ENCODE measurements around the gene MEN1. TPM values are rescaled to one million over a fixed set of nuclear protein-coding genes. Genes with fewer than 3 reads are reported as not detected.

The MEN1 gene
- polyA plus RNA-seq, 1 donor (not counting 4 experiments of a cell fraction or from before 2014, with no cell fraction given) = 14.2 TPM

- dilution Hi-C loops (cut with MboI; ENCODE audit: extremely low pct_ligation_motif_present, low sequenced_read_pairs) = no loop called here
- H3K36me3 ChIP-seq (ENCODE audit: control insufficient read depth in 2 of 2, extremely low read depth in 1 of 2, insufficient read depth in 2 of 2, low read length in 2 of 2) = peaks cover 16 to 17% of the 10 kb centered on the region in 2 experiments
- H3K4me3 ChIP-seq (ENCODE audit: control insufficient read depth in 2 of 3, extremely low read depth in 1 of 3, insufficient read depth in 2 of 3, low read depth in 1 of 3, low read length in 3 of 3) = peak overlapping the region in 2 of 3 experiments; percentile 38 to 85
- H3K4me2 ChIP-seq (ENCODE audit: control insufficient read depth, extremely low read depth, insufficient read depth, low read depth, low read length) = peak overlapping the region; percentile 99
- no peaks in the 10 kb centered on the region for H3K9me3 ChIP-seq (ENCODE audit: control insufficient read depth, low read depth, low read length)
- no peaks in the 10 kb centered on the region for H4K20me1 ChIP-seq (ENCODE audit: control insufficient read depth, extremely low read depth, insufficient read depth, low read length)
- FAIRE-seq = no peak
- no peak for TF ChIP-seq CTCF (optimal IDR thresholded peaks at IDR 0.05 in 1 of 3, IDR thresholded peaks at IDR 0.05 in 1 of 3, conservative IDR thresholded peaks at IDR 0.05 in 1 of 3; ENCODE audit: extremely low read depth in 1 of 3, insufficient read depth in 2 of 3, low read length in 3 of 3)
- no peak for TF ChIP-seq EZH2 (IDR thresholded peaks at IDR 0.05; ENCODE audit: low read length)
- H2AFZ ChIP-seq (ENCODE audit: control insufficient read depth, low read length) = peak overlapping the region; percentile 58
- no peaks in the 10 kb centered on the region for H3K27me3 ChIP-seq (ENCODE audit: control insufficient read depth, extremely low read depth, insufficient read depth, low read length)
- H3K9me1 ChIP-seq (ENCODE audit: control insufficient read depth, extremely low read depth, insufficient read depth, low read length) = no peaks in the 10 kb centered on the region
- H3K9ac ChIP-seq (ENCODE audit: control insufficient read depth, extremely low read depth, insufficient read depth, low read length) = peak overlapping the region; percentile 82
- no peak for DNase-seq (ENCODE audit: low read depth, low spot score)
- peaks cover 13% of the 10 kb centered on the region for H3K79me2 ChIP-seq (ENCODE audit: control insufficient read depth, insufficient read depth, low read length)
- H3K27ac ChIP-seq (ENCODE audit: control insufficient read depth, insufficient read depth, low read length) = peak overlapping the region; percentile 93
- peaks cover 33% of the 10 kb centered on the region for H3K4me1 ChIP-seq (ENCODE audit: control insufficient read depth, extremely low read depth, insufficient read depth, low read length)
These were observed 32.0 kb upstream of the MEN1 start for GRCh38 chr11:64842366-64842759.

- H3K9ac ChIP-seq (ENCODE audit: control insufficient read depth, extremely low read depth, insufficient read depth, low read length) = peak overlapping the region; percentile 82
- peaks cover 13% of the 10 kb centered on the region for H3K79me2 ChIP-seq (ENCODE audit: control insufficient read depth, insufficient read depth, low read length)
- H3K9me3 ChIP-seq (ENCODE audit: control insufficient read depth, low read depth, low read length) = no peaks in the 10 kb centered on the region
- DNase-seq (ENCODE audit: low read depth, low spot score) (no peak), FAIRE-seq (no peak)
- H3K36me3 ChIP-seq (ENCODE audit: control insufficient read depth in 2 of 2, extremely low read depth in 1 of 2, insufficient read depth in 2 of 2, low read length in 2 of 2) = peaks cover 16 to 17% of the 10 kb centered on the region in 2 experiments
- no peaks in the 10 kb centered on the region for H4K20me1 ChIP-seq (ENCODE audit: control insufficient read depth, extremely low read depth, insufficient read depth, low read length)
- peak overlapping the region; percentile 93 for H3K27ac ChIP-seq (ENCODE audit: control insufficient read depth, insufficient read depth, low read length)
- H3K9me1 ChIP-seq (ENCODE audit: control insufficient read depth, extremely low read depth, insufficient read depth, low read length) = no peaks in the 10 kb centered on the region
- H3K27me3 ChIP-seq (ENCODE audit: control insufficient read depth, extremely low read depth, insufficient read depth, low read length) = no peaks in the 10 kb centered on the region
- peaks cover 28% of the 10 kb centered on the region for H3K4me1 ChIP-seq (ENCODE audit: control insufficient read depth, extremely low read depth, insufficient read depth, low read length)
- H3K4me2 ChIP-seq (ENCODE audit: control insufficient read depth, extremely low read depth, insufficient read depth, low read depth, low read length) = peak overlapping the region; percentile 99
- no peak overlapping the region for H2AFZ ChIP-seq (ENCODE audit: control insufficient read depth, low read length)
- peak overlapping the region in 1 of 3 experiments; percentile 15 for H3K4me3 ChIP-seq (ENCODE audit: control insufficient read depth in 2 of 3, extremely low read depth in 1 of 3, insufficient read depth in 2 of 3, low read depth in 1 of 3, low read length in 3 of 3)
- dilution Hi-C loops (cut with MboI; ENCODE audit: extremely low pct_ligation_motif_present, low sequenced_read_pairs) = no loop called here
- TF ChIP-seq CTCF (optimal IDR thresholded peaks at IDR 0.05 in 1 of 3, IDR thresholded peaks at IDR 0.05 in 1 of 3, conservative IDR thresholded peaks at IDR 0.05 in 1 of 3; ENCODE audit: extremely low read depth in 1 of 3, insufficient read depth in 2 of 3, low read length in 3 of 3) = no peak
- TF ChIP-seq EZH2 (IDR thresholded peaks at IDR 0.05; ENCODE audit: low read length) = no peak
These were observed 31.4 kb upstream of the MEN1 start for GRCh38 chr11:64841592-64842365.

All from keratinocyte (primary cell).